ENCODE measurements around the gene GP1BA.
"Not testable (repeated sequence)": the region's sequence is repeated elsewhere in the genome, so short reads cannot be mapped to it uniquely, and the experiment has no call there.

Gene GP1BA

GRCh38 chr17:4903051-4903818 is 28.8 kb upstream of the GP1BA start, which contains the start of gene CHRNE:
TSS of gene CHRNE (minus strand) at chr17:4903098. CDS start at chr17:4903063, 35 bp downstream.
- peak; percentile 76 for DNase-seq
- no peak within 1 kb of the TSS for H3K27ac ChIP-seq
- no peaks in the 10 kb centered on the region for H3K27me3 ChIP-seq (replicated peaks)
- in situ Hi-C loops (cut with HindIII; ENCODE audit: low pct_ligation_motif_present, low sequenced_read_pairs), result no loop called here
- H3K4me3 ChIP-seq (ENCODE audit: low read depth, low read length), result no peak within 1 kb of the TSS
- peak; percentile 86 for TF ChIP-seq CTCF (IDR thresholded peaks at IDR 0.05; ENCODE audit: low read depth, low read length, missing control alignments)
- no peaks in the 10 kb centered on the region for H3K36me3 ChIP-seq (replicated peaks)

GRCh38 chr17:4906642-4907041 is 25.4 kb upstream of the GP1BA start:
- DNase-seq; H3K36me3 ChIP-seq (replicated peaks); in situ Hi-C loops (cut with HindIII; ENCODE audit: low pct_ligation_motif_present, low sequenced_read_pairs); H3K27ac ChIP-seq; H3K4me3 ChIP-seq (ENCODE audit: low read depth, low read length); H3K27me3 ChIP-seq (replicated peaks): not testable (repeated sequence)

- Histone ChIP-seq H3K27me3 (replicated peaks) (no peaks in the 10 kb centered on the region), H3K4me3 (ENCODE audit: low read depth, low read length) (no peak overlapping the region), H3K36me3 (replicated peaks) (no peaks in the 10 kb centered on the region), H3K27ac (no peak overlapping the region)
- in situ Hi-C loops (cut with HindIII; ENCODE audit: low pct_ligation_motif_present, low sequenced_read_pairs), result no loop called here
- DNase-seq, result no peak
- TF ChIP-seq CTCF (IDR thresholded peaks at IDR 0.05; ENCODE audit: low read depth, low read length, missing control alignments), result no peak
Observed at GRCh38 chr17:4908301-4908700, 23.8 kb upstream of the GP1BA start.

- peak; percentile 92 for TF ChIP-seq CTCF (IDR thresholded peaks at IDR 0.05; ENCODE audit: low read depth, low read length, missing control alignments)
- peak; percentile 89 for DNase-seq
- no peak overlapping the region for H3K4me3 ChIP-seq (ENCODE audit: low read depth, low read length)
- H3K36me3 ChIP-seq (replicated peaks), result no peaks in the 10 kb centered on the region
- no peak overlapping the region for H3K27ac ChIP-seq
- in situ Hi-C loops (cut with HindIII; ENCODE audit: low pct_ligation_motif_present, low sequenced_read_pairs), result no loop called here
- H3K27me3 ChIP-seq (replicated peaks), result no peaks in the 10 kb centered on the region
Observed at GRCh38 chr17:4908711-4909496, 23.2 kb upstream of the GP1BA start.

- in situ Hi-C loops (cut with HindIII; ENCODE audit: low pct_ligation_motif_present, low sequenced_read_pairs), result no loop called here
Observed at GRCh38 chr17:4913994-4914393, 18.1 kb upstream of the GP1BA start.

GRCh38 chr17:4914551-4914950 is 17.5 kb upstream of the GP1BA start:
- H3K36me3 ChIP-seq (replicated peaks); H3K4me3 ChIP-seq (ENCODE audit: low read depth, low read length); H3K27ac ChIP-seq; DNase-seq; in situ Hi-C loops (cut with HindIII; ENCODE audit: low pct_ligation_motif_present, low sequenced_read_pairs); H3K27me3 ChIP-seq (replicated peaks): not testable (repeated sequence)

More at GRCh38 chr17:4913994-4914393, 18.1 kb upstream of the GP1BA start:
- no peaks in the 10 kb centered on the region for H3K27me3 ChIP-seq (replicated peaks)
- no peaks in the 10 kb centered on the region for H3K36me3 ChIP-seq (replicated peaks)
- no peak for TF ChIP-seq CTCF (IDR thresholded peaks at IDR 0.05; ENCODE audit: low read depth, low read length, missing control alignments)
- no peak overlapping the region for H3K27ac ChIP-seq
- DNase-seq, result no peak
- H3K4me3 ChIP-seq (ENCODE audit: low read depth, low read length), result no peak overlapping the region
